GM19043 (cell line): ENCODE results near the gene ALDH7A1.
A peak's percentile ranks its signal among the peaks of the same experiment; 100 is the strongest.

ENCODE experiments used
- ATAC-seq: cut with Tn5 transposase; IDR thresholded peaks from one replicate; pipeline ENCODE4 v1.9.1; 2021; ENCODE audit warnings: low read depth; ENCODE audit not compliant: unreplicated experiment

The ALDH7A1 gene

GRCh38 chr5:126513302-126513701 lies 81.7 kb downstream of the ALDH7A1 start:
- no peak for ATAC-seq

- ATAC-seq = no peak
Measured at GRCh38 chr5:126512451-126512850, 82.6 kb downstream of the ALDH7A1 start.

GRCh38 chr5:126511961-126512360 lies 83.1 kb downstream of the ALDH7A1 start:
- no peak for ATAC-seq

- ATAC-seq = no peak
Measured at GRCh38 chr5:126509339-126509738, 85.7 kb downstream of the ALDH7A1 start.

GRCh38 chr5:126508962-126509279 lies 86.1 kb downstream of the ALDH7A1 start:
- no peak for ATAC-seq

- no peak for ATAC-seq
Measured at GRCh38 chr5:126508251-126508961, 86.6 kb downstream of the ALDH7A1 start.

GRCh38 chr5:126506079-126506478 lies 88.9 kb downstream of the ALDH7A1 start:
- no peak for ATAC-seq

- ATAC-seq = no peak
Measured at GRCh38 chr5:126503602-126504104, 91.4 kb downstream of the ALDH7A1 start.

GRCh38 chr5:126501448-126501847 lies 93.6 kb downstream of the ALDH7A1 start:
- ATAC-seq = no peak

- ATAC-seq = peak; percentile 67
Measured at GRCh38 chr5:126499853-126500342, 95.1 kb downstream of the ALDH7A1 start.

- ATAC-seq = no peak
Measured at GRCh38 chr5:126499278-126499677, 95.7 kb downstream of the ALDH7A1 start.

GRCh38 chr5:126497506-126497905 lies 97.5 kb downstream of the ALDH7A1 start:
- ATAC-seq = no peak

- no peak for ATAC-seq
Measured at GRCh38 chr5:126494393-126494792, 100.6 kb downstream of the ALDH7A1 start.

- no peak for ATAC-seq
Measured at GRCh38 chr5:126492939-126493338, 102.1 kb downstream of the ALDH7A1 start.

GRCh38 chr5:126490167-126490940 lies 104.7 kb downstream of the ALDH7A1 start:
- ATAC-seq = no peak

GRCh38 chr5:126488443-126489065 lies 106.5 kb downstream of the ALDH7A1 start:
- no peak for ATAC-seq

- ATAC-seq = no peak
Measured at GRCh38 chr5:126487596-126487995, 107.4 kb downstream of the ALDH7A1 start.

GRCh38 chr5:126486332-126486731 lies 108.7 kb downstream of the ALDH7A1 start:
- no peak for ATAC-seq

- no peak for ATAC-seq
Measured at GRCh38 chr5:126484253-126484652, 110.8 kb downstream of the ALDH7A1 start.

GRCh38 chr5:126483156-126483555 lies 111.9 kb downstream of the ALDH7A1 start:
- no peak for ATAC-seq

- no peak for ATAC-seq
Measured at GRCh38 chr5:126482591-126482990, 112.4 kb downstream of the ALDH7A1 start.
